ENCODE data around the gene FAAP24.
"Not testable (repeated sequence)": the region's sequence is repeated elsewhere in the genome, so short reads cannot be mapped to it uniquely, and the experiment has no call there.

FAAP24 gene

GRCh38 chr19:32971715-32972540, at the start of gene FAAP24, which contains the start of gene CEP89:
FAAP24 (plus strand) TSS chr19:32972242; CDS start chr19:32973197, 955 bp downstream.
CEP89 (minus strand) TSS chr19:32971958; CDS start chr19:32971874, 84 bp downstream.
- peak; percentile 92 for DNase-seq

GRCh38 chr19:32924200-32924599, 47.8 kb upstream of the FAAP24 start:
- no peak for DNase-seq

DNA sequence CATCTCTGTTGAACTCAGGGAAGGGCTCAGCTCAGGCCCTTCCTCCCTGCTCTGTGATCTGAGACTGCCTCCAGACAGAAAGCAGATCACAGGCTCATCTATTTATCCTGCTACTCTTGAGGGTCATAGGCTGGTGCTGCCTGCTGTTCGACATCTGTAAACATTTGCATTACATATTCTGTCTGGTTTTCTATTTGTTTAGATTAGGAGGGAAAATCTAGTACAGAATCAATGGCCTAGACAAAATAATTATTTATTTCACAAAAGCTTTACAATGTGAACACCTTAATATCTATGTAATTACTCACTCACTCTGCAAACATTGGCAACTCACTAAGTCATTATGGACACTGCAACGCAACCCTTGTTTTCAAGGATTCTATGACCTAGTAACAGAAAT, 43.2 kb upstream of the FAAP24 start:
- no peak for DNase-seq

GRCh38 chr19:32930567-32930966, 41.5 kb upstream of the FAAP24 start:
- DNase-seq, result no peak

GRCh38 chr19:32933571-32933970, 38.5 kb upstream of the FAAP24 start:
- DNase-seq, result no peak

- no peak for DNase-seq
Measured at GRCh38 chr19:32935629-32936028, 36.4 kb upstream of the FAAP24 start.

DNA sequence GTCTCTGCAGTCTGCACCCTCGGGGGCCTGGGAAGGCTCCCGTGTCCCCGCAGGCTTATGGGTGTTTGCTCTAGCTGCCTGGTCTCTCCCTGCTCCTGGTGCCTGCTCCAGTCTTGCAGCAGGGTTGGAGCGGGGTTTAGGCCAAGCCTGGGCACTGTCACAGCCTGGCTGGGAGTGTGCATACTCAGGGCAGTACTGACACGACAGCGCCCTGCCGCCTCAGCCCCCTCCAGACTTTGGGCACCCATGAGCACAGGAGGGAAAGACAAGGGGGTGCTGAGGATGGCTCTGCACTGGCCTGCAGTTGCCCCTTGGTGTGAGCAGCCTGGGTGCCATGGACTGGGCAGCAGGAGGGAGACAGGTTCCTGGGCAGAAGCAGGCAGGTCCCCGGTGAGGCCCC, 36.0 kb upstream of the FAAP24 start:
- no peak for DNase-seq

- DNase-seq, result not testable (repeated sequence)
Measured at GRCh38 chr19:32941273-32941672, 30.8 kb upstream of the FAAP24 start.

- no peak for DNase-seq
Measured at GRCh38 chr19:32945260-32945659, 26.8 kb upstream of the FAAP24 start.

DNA sequence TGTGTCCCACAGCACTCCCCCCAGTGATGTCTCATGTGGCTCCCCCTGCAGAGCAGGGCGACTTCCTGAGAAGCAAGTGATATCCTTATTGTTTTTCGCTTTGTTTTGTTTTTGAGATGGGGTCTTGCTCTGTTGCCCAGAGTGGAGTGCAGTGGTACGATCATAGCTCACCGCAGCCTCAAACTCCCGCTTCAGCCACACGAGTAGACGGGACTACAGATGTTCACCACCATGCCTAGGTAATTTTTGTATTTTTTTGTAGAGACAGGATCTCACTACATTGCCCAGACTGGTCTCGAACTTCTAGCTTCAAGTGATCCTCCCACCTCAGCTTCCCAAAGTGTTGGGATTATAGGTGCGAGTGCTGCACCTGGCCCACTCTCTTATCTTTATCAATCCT, 5.3 kb upstream of the FAAP24 start:
- no peak for DNase-seq

GRCh38 chr19:32969549-32969948, 2.5 kb upstream of the FAAP24 start:
- DNase-seq, result no peak

GRCh38 chr19:32971012-32971595, 938 bp upstream of the FAAP24 start:
- no peak for DNase-seq

GRCh38 chr19:32976223-32976805, 4.3 kb downstream of the FAAP24 start:
- DNase-seq, result peak; percentile 22

DNA sequence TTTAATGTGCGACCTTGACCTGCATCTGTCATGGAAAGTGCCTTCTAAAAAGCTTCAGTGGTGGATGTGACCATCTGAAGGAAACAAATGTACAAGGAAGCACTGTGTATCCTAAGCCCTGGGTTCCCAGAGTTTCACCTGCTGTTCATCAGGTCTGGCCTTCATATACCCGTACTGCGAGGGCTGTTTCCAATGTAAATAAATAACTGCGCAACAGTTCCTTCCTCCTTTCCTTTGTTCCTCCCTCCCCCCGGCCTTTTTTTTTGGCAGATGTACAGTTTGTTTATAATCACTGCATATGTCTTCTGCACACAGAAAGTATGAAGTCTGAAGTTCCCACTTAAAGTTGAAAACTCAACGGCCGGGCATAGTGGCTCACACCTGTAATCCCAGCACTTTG, 5.2 kb downstream of the FAAP24 start:
- DNase-seq, result no peak

DNA sequence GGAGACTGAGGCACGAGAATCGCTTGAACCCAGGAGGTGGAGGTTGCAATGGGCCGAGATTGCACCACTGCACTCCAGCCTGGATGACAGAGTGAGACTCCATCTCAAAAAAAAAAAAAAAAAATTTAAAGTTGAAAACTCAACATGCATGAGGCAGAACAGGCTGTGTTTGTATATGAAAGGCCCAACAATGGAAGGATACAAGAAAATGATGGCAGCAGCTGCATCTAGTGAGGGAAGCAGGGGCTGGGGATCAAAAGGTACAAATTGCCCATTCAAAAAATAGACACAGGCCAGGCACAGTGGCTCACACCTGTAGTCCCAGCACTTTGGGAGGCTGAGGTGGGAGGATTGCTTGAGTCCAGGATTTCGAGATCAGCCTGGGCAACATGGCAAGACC, 5.8 kb downstream of the FAAP24 start:
- DNase-seq, result not testable (repeated sequence)

DNA sequence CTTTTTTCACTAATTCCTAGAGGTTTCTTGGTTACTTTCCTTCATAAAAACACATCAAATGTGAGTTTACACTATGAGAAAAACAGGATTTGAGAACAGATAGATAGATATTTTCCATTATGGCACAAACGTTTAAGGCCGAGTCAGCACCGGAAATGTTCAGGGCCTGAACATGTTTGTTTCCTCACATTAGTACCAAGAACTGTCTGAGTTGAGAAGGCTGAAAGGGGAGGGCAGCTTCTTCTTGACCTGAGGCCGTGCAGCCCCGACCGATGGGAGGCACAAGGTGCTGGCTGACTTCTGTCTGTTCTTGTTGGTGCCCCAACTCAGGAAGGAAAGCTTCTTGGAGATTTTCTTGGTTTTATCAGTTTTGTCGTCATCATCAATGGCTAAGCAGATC, 7.8 kb downstream of the FAAP24 start:
- not testable (repeated sequence) for DNase-seq

DNA sequence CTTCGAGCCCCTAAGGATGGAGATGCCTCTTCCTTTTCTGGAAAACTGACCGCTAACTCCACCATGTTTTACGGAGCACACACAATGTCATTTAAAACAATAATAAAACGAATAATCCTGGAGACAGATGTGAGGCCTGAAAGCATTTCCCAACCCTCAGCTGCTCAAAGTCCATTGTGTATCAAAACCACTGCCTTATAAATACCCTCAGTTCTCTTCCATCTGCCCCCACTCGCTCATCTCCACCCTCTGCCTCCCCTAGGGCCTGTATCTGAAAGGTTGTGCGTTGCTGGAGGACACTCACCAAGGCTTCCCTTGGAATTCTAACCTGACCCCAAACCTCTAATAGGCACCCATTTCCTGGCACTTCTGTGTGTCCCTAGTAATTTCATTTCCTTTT, 10.4 kb downstream of the FAAP24 start:
- not testable (repeated sequence) for DNase-seq

DNA sequence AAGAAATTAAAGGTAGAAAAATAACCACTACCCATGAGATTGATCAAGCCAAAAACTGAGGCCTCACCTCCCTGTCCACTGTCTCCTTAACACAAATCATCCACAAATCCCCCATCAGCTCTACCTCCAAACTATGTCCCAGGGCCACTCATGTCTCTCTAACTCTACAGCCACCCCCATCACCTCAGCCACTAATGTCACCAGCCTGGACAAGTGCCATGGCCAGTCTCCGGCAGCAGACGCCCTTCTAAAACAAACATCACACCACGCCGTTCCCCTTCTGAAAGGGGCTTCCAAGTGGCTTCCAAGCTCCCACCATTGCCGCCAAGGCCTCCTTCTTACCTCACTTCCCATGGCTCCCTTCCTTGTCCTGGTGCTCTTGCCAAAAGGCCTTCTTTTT, 16.2 kb downstream of the FAAP24 start:
- not testable (repeated sequence) for DNase-seq

DNA sequence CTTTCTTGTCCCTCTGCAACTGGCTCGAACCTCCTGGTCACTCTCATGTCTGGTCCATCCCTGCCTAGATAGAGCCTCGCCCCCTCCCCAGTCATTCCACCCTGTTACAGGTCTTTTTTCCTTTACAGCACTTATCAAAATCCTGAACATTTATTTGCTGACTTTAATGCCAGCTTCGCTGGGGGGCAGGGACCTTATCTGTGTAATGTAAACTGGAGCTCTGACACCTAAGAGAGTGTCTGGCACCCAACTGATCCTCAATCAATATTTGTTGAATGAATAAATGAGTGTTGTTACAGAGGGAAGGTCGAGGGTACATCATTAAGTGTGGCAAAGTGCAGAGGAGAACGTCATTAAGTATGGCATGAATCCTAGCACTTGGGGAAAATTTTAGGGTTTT, 16.7 kb downstream of the FAAP24 start:
- DNase-seq, result no peak

DNA sequence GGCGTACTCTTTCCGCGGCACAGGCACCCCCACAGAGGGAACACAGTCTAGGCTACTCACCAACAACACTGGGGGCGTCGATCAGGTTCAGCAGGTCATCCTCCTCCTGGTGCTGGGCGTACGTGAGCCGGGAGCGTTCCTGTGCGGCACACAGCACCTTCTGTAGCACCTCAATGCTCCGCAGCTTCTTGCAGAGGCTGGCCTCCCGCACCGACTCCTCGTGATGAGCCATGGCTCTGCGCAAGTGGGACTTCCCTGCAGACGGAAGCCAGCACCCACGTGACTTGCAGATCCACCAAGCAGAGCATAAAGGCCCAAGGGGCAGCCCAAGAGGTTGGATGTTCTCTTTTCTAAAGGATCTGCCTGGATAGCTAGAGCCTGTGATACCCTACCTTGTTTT, 23.9 kb downstream of the FAAP24 start:
- not testable (repeated sequence) for DNase-seq

GRCh38 chr19:32997061-32997464, 25.0 kb downstream of the FAAP24 start:
- DNase-seq, result not testable (repeated sequence)

DNA sequence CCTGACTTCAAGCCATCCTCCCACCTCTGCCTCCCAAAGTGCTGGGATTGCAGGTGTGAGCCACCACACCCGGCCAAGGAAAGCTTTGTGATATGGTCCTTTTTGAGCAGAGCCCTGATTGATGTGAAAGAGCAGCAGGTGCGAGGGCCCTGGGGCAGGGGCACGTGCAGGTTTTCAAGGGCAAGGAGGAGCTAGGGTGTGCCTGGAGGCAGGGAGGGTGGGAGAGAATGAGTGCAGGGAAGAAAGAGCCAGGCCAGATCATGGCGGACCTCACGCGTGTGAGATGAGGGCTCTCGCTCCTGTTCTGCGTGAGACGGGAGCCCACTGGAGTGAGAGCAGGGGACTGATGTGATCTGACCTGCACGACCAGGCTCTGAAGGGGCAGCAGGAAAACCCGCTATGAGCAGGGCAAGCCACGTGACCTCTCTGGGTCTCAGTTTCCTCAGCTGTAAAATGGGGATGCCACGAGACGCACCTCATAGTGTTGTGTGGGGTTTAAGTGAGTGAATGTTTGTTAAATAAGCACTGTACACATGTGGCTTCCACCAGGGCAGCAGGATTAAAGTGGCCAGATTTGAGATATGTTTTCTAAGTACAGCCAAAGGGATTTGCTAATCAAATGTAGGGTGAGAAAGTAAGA, 25.8 kb downstream of the FAAP24 start:
- no peak for DNase-seq

GRCh38 chr19:32998722-32999121, 26.7 kb downstream of the FAAP24 start:
- DNase-seq, result no peak

DNA sequence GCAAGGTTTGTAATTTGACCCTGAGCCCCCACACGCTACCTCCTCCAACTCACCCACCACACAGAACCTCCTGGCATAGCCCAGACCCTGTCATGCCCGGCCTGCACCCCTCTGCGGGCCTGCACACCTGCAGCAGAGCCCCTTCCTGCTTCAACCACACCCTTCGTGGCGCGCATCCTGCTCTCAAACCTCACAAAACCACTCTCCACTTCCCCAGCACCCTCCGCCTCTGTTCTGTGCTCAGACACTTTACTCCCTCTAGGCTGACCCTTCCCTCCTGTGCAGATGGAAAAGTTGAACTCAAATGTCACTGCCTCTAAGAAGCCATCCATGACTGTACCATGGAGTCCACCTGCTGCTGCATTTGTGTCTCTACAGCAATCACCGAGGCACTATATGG, 28.5 kb downstream of the FAAP24 start:
- no peak for DNase-seq

Measured in NK-92 treated with Interleukin-12 subunit alpha and Interleukin-12 subunit beta, amount 100 ng/mL, for 24 hours (cell line).